Hepatocyte (in vitro differentiated cells): ENCODE measurements around the gene CDK6.
"Not testable (repeated sequence)": the region's sequence is repeated elsewhere in the genome, so short reads cannot be mapped to it uniquely, and the experiment has no call there.

Source experiments
- EZH2 ChIP-seq: fragments of 200-600 bp; sonication (generic); IDR thresholded peaks from 2 replicates; pipeline ENCODE4 v1.6.1; 2016; ENCODE audit warnings: antibody characterized with exemption, mild to moderate bottlenecking, borderline replicate concordance
- TF ChIP-seq, protein P1 (sequence below): fragments of 200-600 bp; sonication (generic); IDR thresholded peaks from 2 replicates; pipeline ENCODE4 v1.5.1; 2016; ENCODE audit warnings: antibody characterized with exemption, mild to moderate bottlenecking; ENCODE audit not compliant: poor library complexity

GRCh38 chr7:92744180-92744579, 92.2 kb downstream of the CDK6 start:
- TF ChIP-seq, protein P1, sequence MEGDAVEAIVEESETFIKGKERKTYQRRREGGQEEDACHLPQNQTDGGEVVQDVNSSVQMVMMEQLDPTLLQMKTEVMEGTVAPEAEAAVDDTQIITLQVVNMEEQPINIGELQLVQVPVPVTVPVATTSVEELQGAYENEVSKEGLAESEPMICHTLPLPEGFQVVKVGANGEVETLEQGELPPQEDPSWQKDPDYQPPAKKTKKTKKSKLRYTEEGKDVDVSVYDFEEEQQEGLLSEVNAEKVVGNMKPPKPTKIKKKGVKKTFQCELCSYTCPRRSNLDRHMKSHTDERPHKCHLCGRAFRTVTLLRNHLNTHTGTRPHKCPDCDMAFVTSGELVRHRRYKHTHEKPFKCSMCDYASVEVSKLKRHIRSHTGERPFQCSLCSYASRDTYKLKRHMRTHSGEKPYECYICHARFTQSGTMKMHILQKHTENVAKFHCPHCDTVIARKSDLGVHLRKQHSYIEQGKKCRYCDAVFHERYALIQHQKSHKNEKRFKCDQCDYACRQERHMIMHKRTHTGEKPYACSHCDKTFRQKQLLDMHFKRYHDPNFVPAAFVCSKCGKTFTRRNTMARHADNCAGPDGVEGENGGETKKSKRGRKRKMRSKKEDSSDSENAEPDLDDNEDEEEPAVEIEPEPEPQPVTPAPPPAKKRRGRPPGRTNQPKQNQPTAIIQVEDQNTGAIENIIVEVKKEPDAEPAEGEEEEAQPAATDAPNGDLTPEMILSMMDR = not testable (repeated sequence)
- TF ChIP-seq EZH2 = not testable (repeated sequence)
